Endometrial microvascular endothelial cells (primary cell): ENCODE results near the gene LURAP1L. TPM values are rescaled to one million over a fixed set of nuclear protein-coding genes. Genes with fewer than 3 reads are reported as not detected.
"Not testable (repeated sequence)": the region's sequence is repeated elsewhere in the genome, so short reads cannot be mapped to it uniquely, and the experiment has no call there.

Source experiments
- in situ Hi-C: cut with HindIII; loops from 2 replicates; pipeline ENCODE4 v1.10.0; 2017; ENCODE audit warnings: low sequenced_read_pairs, low pct_unique_long_range_greater_than_20kb; ENCODE audit errors: inconsistent ontology term
- total RNA-seq: library from RNA; depleted of rRNA; stranded (reverse); fragments of >200 nt; gene quantifications from one replicate; pipeline ENCODE4 v1.2.3, GENCODE V29; 2015; ENCODE audit errors: inconsistent ontology term

The LURAP1L gene
- total RNA-seq, 1 donor from 2014 or later = 9.3 TPM

DNA sequence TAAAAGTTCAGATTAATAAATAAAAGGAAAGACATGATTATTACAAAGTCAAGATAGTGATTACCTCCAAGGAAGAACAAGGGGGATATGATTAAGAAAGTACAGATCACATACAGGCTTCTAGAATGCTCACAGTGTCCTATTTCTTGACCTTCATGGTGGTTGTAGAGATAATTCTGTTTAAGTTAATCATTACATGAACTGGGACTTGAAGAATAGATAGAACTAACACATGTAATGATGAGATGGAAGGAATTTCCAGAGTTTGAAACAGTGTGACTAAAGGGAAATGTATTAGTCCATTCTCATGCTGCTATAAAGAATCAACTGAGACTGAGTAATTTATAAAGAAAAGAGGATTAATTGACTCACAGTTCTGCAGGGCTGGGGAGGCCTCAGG is 72.7 kb downstream of the LURAP1L start:
- in situ Hi-C loops = no loop called here

DNA sequence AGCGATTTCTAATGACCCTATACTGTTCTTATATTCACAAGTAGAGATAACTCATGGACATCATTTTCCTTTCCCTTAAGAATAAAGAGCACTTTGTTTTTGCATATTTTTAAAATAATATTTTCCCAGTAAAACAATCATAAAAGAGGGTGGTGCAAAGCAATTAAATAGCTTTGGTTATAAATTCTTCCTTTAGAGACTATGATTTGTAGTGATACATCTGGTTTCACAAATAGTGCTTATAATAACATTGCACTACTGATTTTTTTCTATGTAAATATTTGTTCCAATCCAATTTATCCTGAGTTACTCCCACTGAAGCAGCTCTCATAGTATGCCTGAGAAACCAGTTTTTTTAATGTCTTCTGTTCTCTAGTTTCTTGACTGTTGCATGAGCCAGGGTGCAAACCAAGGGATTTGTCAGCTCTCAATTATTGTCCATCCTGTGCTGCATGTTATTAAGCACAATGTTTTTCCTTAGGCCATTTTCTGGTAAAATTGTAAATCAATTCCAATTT is 74.7 kb downstream of the LURAP1L start:
- in situ Hi-C loops = no loop called here

DNA sequence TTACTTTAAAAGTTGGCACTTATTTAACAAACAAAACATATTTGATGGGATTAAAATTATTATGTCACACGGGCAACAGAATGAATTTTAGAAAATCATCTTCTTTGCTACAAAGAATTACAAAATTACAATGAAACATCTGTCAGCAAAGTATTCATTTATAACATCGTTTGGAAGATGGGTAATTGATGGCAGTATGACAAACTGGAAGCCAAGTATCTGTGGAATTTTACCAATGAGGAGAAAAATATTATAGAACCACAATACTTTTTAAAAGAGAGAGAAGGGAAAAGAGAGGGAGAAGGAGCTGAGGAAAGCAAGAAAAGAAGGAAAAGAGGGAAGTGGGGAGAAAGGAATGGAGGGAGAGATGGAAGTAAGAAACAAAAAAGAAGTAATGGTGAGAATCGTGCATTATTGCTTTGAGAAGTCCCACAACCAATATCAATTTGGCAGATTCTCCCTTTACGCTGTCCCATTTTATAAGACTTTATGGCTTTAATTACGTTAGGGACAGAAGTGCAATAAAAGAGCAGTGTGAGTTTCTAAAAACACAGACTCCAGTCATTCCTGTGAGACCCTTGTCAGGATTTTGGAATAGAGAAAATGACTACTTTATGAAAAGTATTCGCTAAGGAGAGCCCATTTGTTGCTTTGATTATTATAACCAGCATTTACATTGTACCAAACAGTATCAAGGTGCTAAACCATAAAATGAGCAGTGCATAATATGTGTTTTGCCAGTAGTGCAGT is 76.7 kb downstream of the LURAP1L start:
- in situ Hi-C loops = no loop called here

DNA sequence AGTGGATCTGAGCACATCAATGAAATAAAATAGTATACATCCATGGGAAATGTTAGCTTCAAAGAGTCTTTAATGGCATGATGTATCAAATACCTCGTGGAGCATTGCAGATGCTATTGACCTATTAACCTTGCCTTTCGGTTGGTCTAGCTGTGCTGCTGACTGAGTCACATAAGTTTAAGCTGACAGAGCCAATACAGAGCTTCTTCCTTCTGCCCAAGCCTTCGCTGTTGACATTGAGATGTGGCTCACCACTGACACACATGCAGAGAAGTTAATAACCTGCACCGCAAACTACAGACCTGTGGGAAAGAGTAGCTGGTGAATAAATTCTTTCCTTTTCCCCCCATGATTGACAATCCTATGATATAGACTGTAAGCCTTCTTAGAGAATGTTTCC is 78.2 kb downstream of the LURAP1L start:
- in situ Hi-C loops = no loop called here

DNA sequence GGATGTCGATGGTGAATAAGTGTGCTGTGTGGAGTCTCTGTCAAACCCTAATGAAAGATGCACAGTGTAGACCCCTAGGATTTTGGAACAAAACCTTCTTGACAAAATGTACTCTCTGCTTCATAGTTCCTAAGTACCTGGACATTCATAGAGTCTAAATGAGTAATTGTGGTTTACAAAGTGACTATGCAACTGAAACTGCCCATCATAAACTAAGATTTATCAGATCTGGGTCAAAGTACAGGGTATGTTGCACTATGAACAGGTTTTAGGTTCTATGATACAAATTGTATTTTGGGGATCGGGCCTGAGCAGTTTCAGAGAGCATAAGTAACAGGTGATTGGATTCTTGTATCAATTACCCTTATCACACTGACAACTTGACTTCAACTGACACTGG is 79.4 kb downstream of the LURAP1L start:
- in situ Hi-C loops = no loop called here

DNA sequence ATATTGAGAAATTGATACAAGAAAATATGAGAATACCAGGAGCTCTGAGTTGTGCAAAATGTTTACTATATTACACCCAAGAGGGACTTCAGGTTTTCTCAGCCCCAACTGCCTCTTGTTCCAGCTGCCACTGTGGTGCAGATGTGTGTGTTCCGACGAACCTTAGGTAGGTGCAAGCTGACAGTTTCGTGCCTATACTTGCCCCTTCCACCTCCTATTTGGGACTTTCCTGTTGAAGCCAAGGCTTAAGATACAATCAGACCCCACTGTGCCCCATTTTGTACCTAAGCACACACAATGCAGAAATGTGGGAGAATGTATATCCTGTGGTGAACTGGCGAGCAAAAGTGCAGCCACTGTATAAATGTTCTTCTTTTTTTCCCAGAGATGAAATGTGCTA is 80.2 kb downstream of the LURAP1L start:
- in situ Hi-C loops = no loop called here

DNA sequence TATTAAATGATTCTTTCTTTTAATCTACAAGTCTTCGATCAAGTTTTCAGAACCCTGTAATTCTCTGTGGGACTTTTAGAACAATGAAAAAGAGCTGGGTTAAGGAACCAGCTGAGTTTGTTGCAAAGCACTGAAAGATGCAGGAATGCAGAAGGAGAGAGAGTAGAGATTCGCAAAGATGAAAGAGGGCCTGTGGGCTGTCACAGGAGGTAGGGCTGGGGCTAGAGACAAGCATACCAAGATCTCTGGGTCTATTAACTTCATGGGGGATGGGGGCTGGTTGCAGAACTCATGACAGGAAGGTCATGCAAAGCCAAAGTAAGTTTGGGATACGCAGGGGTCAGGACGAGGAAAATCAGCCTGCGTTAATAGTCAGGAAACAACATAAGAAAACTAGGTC is 81.8 kb downstream of the LURAP1L start:
- in situ Hi-C loops = no loop called here

DNA sequence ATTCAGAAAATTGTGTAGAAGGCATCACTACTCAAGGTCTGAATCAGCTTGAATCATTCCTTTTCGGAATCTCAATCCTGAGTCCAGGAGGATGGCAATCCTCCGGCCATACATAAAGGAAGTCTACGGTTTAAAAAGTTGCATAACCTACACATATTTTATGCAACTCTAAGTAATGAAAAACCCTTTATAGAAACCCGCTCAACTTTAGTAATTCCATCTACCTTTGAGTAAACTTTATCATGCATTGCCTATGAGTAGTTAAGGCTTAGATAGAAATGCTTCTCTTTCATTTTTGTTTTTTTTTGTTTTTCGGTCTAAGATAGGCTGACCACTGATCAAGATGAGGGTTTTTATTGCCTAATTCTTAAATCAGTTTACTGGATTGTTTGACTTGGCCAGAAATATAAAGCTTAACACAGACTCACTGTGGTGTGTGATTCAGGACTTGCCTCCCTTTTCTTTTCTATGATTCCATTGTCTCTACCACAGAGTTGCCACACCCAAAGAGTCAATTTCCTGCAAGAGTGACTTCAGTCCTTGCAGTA is 85.0 kb downstream of the LURAP1L start:
- in situ Hi-C loops = no loop called here

DNA sequence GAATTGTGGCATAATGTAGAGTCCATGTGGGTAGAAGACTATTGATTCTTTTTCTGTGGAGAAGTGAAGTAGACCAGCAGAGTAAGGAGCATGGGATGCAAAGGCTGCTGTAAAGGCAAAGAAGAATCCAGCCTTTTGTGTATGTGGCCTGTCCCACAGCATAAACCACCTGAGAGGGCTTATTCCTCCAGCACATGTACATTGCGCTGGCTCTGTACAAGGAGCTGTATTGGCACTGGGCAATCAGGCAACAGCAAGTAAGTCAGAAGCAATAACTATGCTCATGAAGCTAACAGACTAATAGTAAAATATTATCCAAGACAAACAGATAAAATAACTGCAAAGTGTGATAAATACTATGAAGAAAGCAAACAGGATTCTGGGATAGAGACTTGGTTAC is 86.2 kb downstream of the LURAP1L start:
- in situ Hi-C loops = no loop called here

DNA sequence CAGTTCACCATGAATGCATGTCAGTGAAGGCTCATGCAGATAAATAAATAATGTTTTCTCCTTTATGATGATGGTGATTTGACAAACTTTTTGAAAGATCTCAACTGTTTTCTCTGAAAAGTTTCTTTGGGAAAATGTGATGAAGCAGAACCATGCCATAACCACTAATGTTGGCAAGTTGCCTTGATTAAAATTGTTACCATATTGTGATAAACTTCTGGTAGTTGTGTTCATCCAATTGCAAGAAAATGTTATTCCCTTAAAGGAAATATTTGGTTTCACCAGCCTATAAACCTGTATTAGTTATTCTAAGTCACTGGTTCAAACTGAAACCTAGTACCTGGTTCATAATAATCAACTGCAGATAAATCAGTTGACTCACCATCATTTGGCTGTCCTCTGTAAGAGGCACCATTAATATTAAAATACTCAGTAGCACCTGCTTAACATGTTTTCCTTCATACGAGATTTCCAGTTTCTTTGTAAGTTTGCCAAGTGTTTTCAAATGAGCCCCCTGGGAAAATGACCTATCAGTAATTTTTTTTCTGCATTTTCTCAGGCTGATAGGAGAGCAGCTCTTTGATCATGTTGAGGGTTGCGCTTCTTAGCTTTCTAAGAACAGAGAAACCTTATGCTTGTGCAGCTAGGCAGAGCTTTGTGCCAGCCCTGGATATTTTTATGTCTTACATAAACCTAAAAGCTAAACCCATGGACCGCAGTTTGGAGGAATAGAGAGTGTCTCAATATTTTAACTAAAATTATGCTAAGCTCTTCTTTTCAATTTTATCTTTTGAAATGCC is 88.0 kb downstream of the LURAP1L start:
- in situ Hi-C loops = no loop called here

DNA sequence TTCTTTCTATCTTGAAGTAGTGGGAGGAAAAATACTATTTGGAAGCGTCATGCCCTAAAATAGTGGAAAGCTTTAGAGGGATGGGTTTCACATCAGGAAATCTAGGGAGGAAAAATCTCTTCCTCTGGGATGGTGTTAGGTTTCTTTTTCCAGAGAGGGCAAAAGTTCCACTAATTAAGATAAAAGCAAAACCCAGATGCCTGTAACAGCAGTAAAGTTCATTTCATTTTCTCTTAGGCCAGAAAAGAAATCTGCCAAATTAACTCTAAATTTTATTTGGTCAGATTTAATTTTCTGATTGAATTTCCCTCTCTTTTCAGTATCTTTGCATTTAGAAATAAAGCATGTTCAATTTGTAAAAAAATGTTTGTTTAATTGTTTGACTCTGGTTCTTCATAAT is 88.8 kb downstream of the LURAP1L start:
- in situ Hi-C loops = no loop called here

DNA sequence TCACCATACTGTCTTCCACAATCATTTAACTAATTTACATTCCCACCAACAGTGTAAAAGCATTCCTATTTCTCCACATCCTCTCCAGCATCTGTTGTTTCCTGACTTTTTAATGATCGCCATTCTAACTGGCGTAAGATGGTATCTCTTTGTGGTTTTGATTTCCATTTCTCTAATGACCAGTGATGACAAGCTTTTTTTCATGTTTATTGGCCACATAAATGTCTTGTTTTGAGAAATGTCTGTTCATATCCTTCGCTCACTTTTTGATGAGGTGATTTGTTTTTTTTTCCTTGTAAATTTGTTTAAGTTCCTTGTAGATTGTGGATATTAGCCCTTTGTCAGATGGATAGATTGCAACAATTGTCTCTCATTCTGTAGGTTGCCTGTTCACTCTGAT is 90.6 kb downstream of the LURAP1L start:
- in situ Hi-C loops = not testable (repeated sequence)

Other genes with a start within 250 kb of the LURAP1L start
- 23.3 TPM for gene TYRP1, start 81.6 kb upstream of the LURAP1L start, total RNA-seq